ENCODE data around the gene CDO1. TPM values are rescaled to one million over a fixed set of nuclear protein-coding genes. Genes with fewer than 3 reads are reported as not detected.

Gene CDO1
- total RNA-seq, 1 donor from 2014 or later: 136 TPM

DNA sequence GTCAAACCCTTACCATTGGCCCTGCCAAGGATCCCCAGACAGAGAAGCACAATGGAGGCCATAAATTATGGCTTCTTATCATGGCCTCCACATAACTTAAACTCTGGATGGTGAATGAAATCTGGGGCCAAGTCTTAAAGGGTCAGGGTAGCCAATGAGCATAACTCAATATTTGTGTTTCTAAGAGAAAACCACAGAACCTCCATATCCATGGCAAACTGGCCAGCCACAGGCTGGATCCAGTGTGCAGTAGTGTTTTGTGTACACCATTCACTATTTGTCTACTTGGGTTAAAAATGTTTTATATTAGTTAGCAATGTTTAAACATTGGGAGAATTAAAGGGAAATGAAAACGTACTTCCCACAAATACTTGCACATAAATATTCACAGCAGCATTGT is 60.8 kb downstream of the CDO1 start:
- no peaks in the 10 kb centered on the region for H3K36me3 Mint-ChIP-seq (ENCODE audit: unreplicated experiment)
- no peak overlapping the region for H3K27ac Mint-ChIP-seq (ENCODE audit: unreplicated experiment)
- no peaks in the 10 kb centered on the region for H3K27me3 Mint-ChIP-seq (ENCODE audit: unreplicated experiment)
- peaks cover 3% of the 10 kb centered on the region for H3K9me3 Mint-ChIP-seq (ENCODE audit: unreplicated experiment)
- no peak for DNase-seq
- H3K4me1 Mint-ChIP-seq (ENCODE audit: low read depth, unreplicated experiment): peaks cover 2% of the 10 kb centered on the region
- H3K4me3 Mint-ChIP-seq (ENCODE audit: unreplicated experiment): no peak overlapping the region
- TF ChIP-seq, protein P1, sequence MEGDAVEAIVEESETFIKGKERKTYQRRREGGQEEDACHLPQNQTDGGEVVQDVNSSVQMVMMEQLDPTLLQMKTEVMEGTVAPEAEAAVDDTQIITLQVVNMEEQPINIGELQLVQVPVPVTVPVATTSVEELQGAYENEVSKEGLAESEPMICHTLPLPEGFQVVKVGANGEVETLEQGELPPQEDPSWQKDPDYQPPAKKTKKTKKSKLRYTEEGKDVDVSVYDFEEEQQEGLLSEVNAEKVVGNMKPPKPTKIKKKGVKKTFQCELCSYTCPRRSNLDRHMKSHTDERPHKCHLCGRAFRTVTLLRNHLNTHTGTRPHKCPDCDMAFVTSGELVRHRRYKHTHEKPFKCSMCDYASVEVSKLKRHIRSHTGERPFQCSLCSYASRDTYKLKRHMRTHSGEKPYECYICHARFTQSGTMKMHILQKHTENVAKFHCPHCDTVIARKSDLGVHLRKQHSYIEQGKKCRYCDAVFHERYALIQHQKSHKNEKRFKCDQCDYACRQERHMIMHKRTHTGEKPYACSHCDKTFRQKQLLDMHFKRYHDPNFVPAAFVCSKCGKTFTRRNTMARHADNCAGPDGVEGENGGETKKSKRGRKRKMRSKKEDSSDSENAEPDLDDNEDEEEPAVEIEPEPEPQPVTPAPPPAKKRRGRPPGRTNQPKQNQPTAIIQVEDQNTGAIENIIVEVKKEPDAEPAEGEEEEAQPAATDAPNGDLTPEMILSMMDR (IDR thresholded peaks at IDR 0.05; ENCODE audit: partially characterized antibody, unreplicated experiment): no peak

Other genes starting within 250 kb of the CDO1 start
- gene TICAM2, start 214.2 kb downstream of the CDO1 start, total RNA-seq (ENCODE audit: unreplicated experiment): 0.42 TPM
- gene TMED7, start 190.6 kb downstream of the CDO1 start, total RNA-seq (ENCODE audit: unreplicated experiment): 66.8 TPM
- 67.3 TPM for gene ATG12, start 24.9 kb upstream of the CDO1 start, total RNA-seq (ENCODE audit: unreplicated experiment)
- gene AP3S1, start 25.3 kb upstream of the CDO1 start, total RNA-seq (ENCODE audit: unreplicated experiment): 131 TPM
- 0.59 TPM for gene LVRN, start 145.8 kb upstream of the CDO1 start, total RNA-seq (ENCODE audit: unreplicated experiment)
- not detected for gene ARL14EPL, start 215.8 kb upstream of the CDO1 start, total RNA-seq (ENCODE audit: unreplicated experiment)